H9 (cell line): Measurements from ENCODE around the gene TMEM181. TPM values are rescaled to one million over a fixed set of nuclear protein-coding genes. Genes with fewer than 3 reads are reported as not detected.

Experiments
- DNase-seq: peaks from one replicate; pipeline ENCODE4 v3.0.0-alpha.2; 2017
- H2AFZ ChIP-seq: one replicate; pipeline ENCODE4 v1.6.1; 2013; ENCODE audit warnings: mild to moderate bottlenecking, low read length, control low read depth, moderate library complexity
- H2AK5ac ChIP-seq: 2 replicates; pipeline ENCODE4 v1.6.1; 2013; ENCODE audit warnings: low read length, control low read depth, mixed read lengths; ENCODE audit not compliant: insufficient read length
- H2BK120ac ChIP-seq: one replicate; pipeline ENCODE4 v1.6.1; 2013; ENCODE audit warnings: low read depth, mild to moderate bottlenecking, low read length, control low read depth, inconsistent platforms; ENCODE audit not compliant: poor library complexity, severe bottlenecking
- H2BK12ac ChIP-seq: 2 replicates; pipeline ENCODE4 v1.6.1; 2013; ENCODE audit warnings: low read length, control low read depth, mixed read lengths, low read depth; ENCODE audit not compliant: insufficient read length
- H2BK15ac ChIP-seq: 2 replicates; pipeline ENCODE4 v1.6.1; 2013; ENCODE audit warnings: low read depth, low read length, control low read depth
- H2BK20ac ChIP-seq: one replicate; pipeline ENCODE4 v1.6.1; 2013; ENCODE audit warnings: low read depth, mild to moderate bottlenecking, low read length, control low read depth, inconsistent platforms; ENCODE audit not compliant: poor library complexity, severe bottlenecking
- H2BK5ac ChIP-seq: 2 replicates; pipeline ENCODE4 v1.6.1; 2013; ENCODE audit warnings: low read length, control low read depth, mixed read lengths; ENCODE audit not compliant: insufficient read length
- H3K14ac ChIP-seq: 2 replicates; pipeline ENCODE4 v1.6.1; 2013; ENCODE audit warnings: low read length, control low read depth; ENCODE audit not compliant: insufficient read depth
- H3K18ac ChIP-seq: 2 replicates; pipeline ENCODE4 v1.6.1; 2013; ENCODE audit warnings: low read depth, mild to moderate bottlenecking, mixed read lengths, low read length, control low read depth; ENCODE audit not compliant: insufficient read length
- H3K23ac ChIP-seq: 2 replicates; pipeline ENCODE4 v1.6.1; 2013; ENCODE audit warnings: low read length, control low read depth, mixed read lengths, low read depth; ENCODE audit not compliant: insufficient read length
- H3K23me2 ChIP-seq: 2 replicates; pipeline ENCODE4 v1.6.1; 2013; ENCODE audit warnings: low read depth, mild to moderate bottlenecking, mixed read lengths, low read length, control low read depth; ENCODE audit not compliant: insufficient read length, poor library complexity, severe bottlenecking
- H3K27ac ChIP-seq: 2 replicates; pipeline ENCODE4 v1.5.1; 2013; ENCODE audit warnings: low read length, control low read depth, mixed read lengths, low read depth; ENCODE audit not compliant: insufficient read length
- H3K27me3 ChIP-seq: 2 replicates; pipeline ENCODE4 v1.6.1; 2013; ENCODE audit warnings: low read length, control low read depth, inconsistent platforms; ENCODE audit not compliant: insufficient read depth
- H3K4ac ChIP-seq: 2 replicates; pipeline ENCODE4 v1.6.1; 2013; ENCODE audit warnings: low read depth, mild to moderate bottlenecking, control low read depth, inconsistent platforms, low read length, moderate library complexity
- H3K4me1 ChIP-seq: 2 replicates; pipeline ENCODE4 v1.6.1; 2013; ENCODE audit warnings: low read length, control low read depth, inconsistent platforms; ENCODE audit not compliant: insufficient read depth
- H3K4me2 ChIP-seq: 2 replicates; pipeline ENCODE4 v1.6.1; 2013; ENCODE audit warnings: low read length, control low read depth, mixed read lengths; ENCODE audit not compliant: insufficient read length, insufficient read depth
- H3K56ac ChIP-seq: 2 replicates; pipeline ENCODE4 v1.6.1; 2013; ENCODE audit warnings: low read depth, mild to moderate bottlenecking, mixed read lengths, low read length, control low read depth; ENCODE audit not compliant: insufficient read length
- H3K79me1 ChIP-seq: 2 replicates; pipeline ENCODE4 v1.6.1; 2013; ENCODE audit warnings: low read depth, mild to moderate bottlenecking, moderate library complexity, low read length, control low read depth, inconsistent platforms; ENCODE audit not compliant: insufficient read depth, poor library complexity, severe bottlenecking
- H3K79me2 ChIP-seq: 2 replicates; pipeline ENCODE4 v1.6.1; 2013; ENCODE audit warnings: low read length, control low read depth, inconsistent platforms; ENCODE audit not compliant: insufficient read depth
- H3K9ac ChIP-seq: 2 replicates; pipeline ENCODE4 v1.6.1; 2013; ENCODE audit warnings: low read length, control low read depth, mixed read lengths; ENCODE audit not compliant: insufficient read length; ENCODE audit errors: extremely low read depth
- H3K9me3 ChIP-seq: one replicate; pipeline ENCODE4 v1.6.1; 2013; ENCODE audit warnings: low read depth, low read length, inconsistent platforms; ENCODE audit not compliant: control insufficient read depth
- H3T11ph ChIP-seq: one replicate; pipeline ENCODE4 v1.6.1; 2013; ENCODE audit warnings: mild to moderate bottlenecking, low read length, control low read depth, inconsistent platforms
- H4K20me1 ChIP-seq: one replicate; pipeline ENCODE4 v1.6.1; 2013; ENCODE audit not compliant: control insufficient read depth, insufficient read length, insufficient read depth
- H4K5ac ChIP-seq: 2 replicates; pipeline ENCODE4 v1.6.1; 2013; ENCODE audit warnings: low read depth, mild to moderate bottlenecking, mixed read lengths, low read length, control low read depth; ENCODE audit not compliant: insufficient read length
- H4K8ac ChIP-seq: replicated peaks from 2 replicates; pipeline ENCODE4 v1.6.1; 2013; ENCODE audit warnings: low read length, control low read depth, mixed read lengths, low read depth; ENCODE audit not compliant: insufficient read length
- H4K91ac ChIP-seq: 2 replicates; pipeline ENCODE4 v1.6.1; 2013; ENCODE audit warnings: low read depth, mild to moderate bottlenecking, moderate library complexity, mixed read lengths, low read length, control low read depth; ENCODE audit not compliant: insufficient read length
- H3K27ac Mint-ChIP-seq, 3 experiments: 2 replicates in 2 of 3; 3 replicates in 1 of 3; pipeline ENCODE4 v1.8.0; 2020 to 2021; ENCODE audit warnings: mixed read lengths in 3 of 3, mild to moderate bottlenecking in 1 of 3, moderate library complexity in 1 of 3
- H3K27me3 Mint-ChIP-seq: 2 replicates; pipeline ENCODE4 v1.8.0; 2021; ENCODE audit warnings: low read depth, mild to moderate bottlenecking, moderate library complexity, mixed read lengths
- H3K36me3 Mint-ChIP-seq, 3 experiments: 2 replicates in 2 of 3; 3 replicates in 1 of 3; pipeline ENCODE4 v1.8.0; 2020 to 2021; ENCODE audit warnings: low read depth in 3 of 3, mixed read lengths in 3 of 3; ENCODE audit not compliant: insufficient read depth in 1 of 3
- H3K4me1 Mint-ChIP-seq, 2 experiments: 2 replicates each; pipeline ENCODE4 v1.8.0; 2020; ENCODE audit warnings: mixed read lengths in 2 of 2
- H3K4me3 Mint-ChIP-seq, 2 experiments: 2 replicates in 1 of 2; 3 replicates in 1 of 2; pipeline ENCODE4 v1.8.0; 2020 to 2021; ENCODE audit warnings: mild to moderate bottlenecking in 2 of 2, mixed read lengths in 2 of 2, moderate library complexity in 1 of 2
- H3K9me3 Mint-ChIP-seq, 2 experiments: 2 replicates in 1 of 2; 3 replicates in 1 of 2; pipeline ENCODE4 v1.8.0; 2020; ENCODE audit warnings: mild to moderate bottlenecking in 2 of 2, mixed read lengths in 2 of 2, moderate library complexity in 1 of 2
- WGBS: extraction: QIAGEN DNeasy Blood & Tissue Kit; methylation state at CpG from one replicate; pipeline ENCODE4 v1.1.7; 2013; ENCODE audit warnings: missing lambda C conversion rate, low lambda C conversion rate, mixed read lengths; ENCODE audit not compliant: insufficient read length; ENCODE audit errors: extremely low coverage; 5-methylcytosine and 5-hydroxymethylcytosine counted together
- total RNA-seq: library from RNA; stranded (reverse); gene quantifications from 2 replicates; pipeline ENCODE4 v1.2.1, GENCODE V29; 2021
- TF ChIP-seq, protein P1 (sequence below): fragments of 200-600 bp; sonication (generic); conservative IDR thresholded peaks from 3 replicates; pipeline ENCODE4 v1.8.0; 2021; ENCODE audit warnings: antibody characterized with exemption, mild to moderate bottlenecking

The TMEM181 gene
- total RNA-seq, 1 experiment from 2014 or later, result 24.4 TPM

DNA sequence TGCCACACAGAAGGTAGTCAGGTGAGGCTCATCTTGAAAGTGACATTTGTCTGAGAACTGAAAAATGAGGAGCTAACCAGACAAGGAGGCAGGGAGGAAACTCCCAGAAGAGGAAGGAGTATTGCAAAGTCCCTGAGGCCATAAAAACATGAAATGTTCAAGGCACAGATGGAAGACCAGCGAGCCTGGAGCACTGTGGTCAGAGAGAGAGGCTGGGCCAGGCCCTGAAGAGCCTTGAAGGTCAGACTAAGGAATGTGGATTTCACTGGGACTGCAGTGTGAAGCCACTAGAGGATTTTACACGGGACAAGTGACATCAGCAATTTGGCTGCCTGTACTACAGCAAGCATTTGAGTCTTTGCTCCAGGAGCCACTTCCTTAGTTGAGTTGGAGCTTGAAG, 21.1 kb upstream of the TMEM181 start:
- Histone ChIP-seq H3K9me3 (no peaks in the 10 kb centered on the region), H3K79me2 (no peaks in the 10 kb centered on the region), H3K27me3 (no peaks in the 10 kb centered on the region), H3K4ac (no peak overlapping the region), H3K9ac (no peak overlapping the region), H2BK12ac (no peak overlapping the region), H3K79me1 (no peaks in the 10 kb centered on the region), H2AFZ (no peak overlapping the region), H2BK120ac (no peak overlapping the region), H3T11ph (no peak overlapping the region), H2BK5ac (no peak overlapping the region), H3K18ac (no peak overlapping the region), H3K23ac (no peak overlapping the region), H2BK20ac (no peak overlapping the region), H3K23me2 (peaks cover 6% of the 10 kb centered on the region), H4K5ac (no peak overlapping the region), H2AK5ac (no peak overlapping the region), H3K4me2 (no peak overlapping the region), H4K20me1 (no peaks in the 10 kb centered on the region), H4K91ac (no peak overlapping the region), H4K8ac (no peak overlapping the region), H3K14ac (no peak overlapping the region), H3K56ac (no peak overlapping the region), H3K4me1 (no peaks in the 10 kb centered on the region), H3K27ac (no peak overlapping the region), H2BK15ac (no peak overlapping the region)
- Mint-ChIP-seq H3K4me3 (peak overlapping the region; percentile 25 to 75; a peak in 3 of 5 replicates), H3K27ac (no peak overlapping the region), H3K27me3 (peaks cover 16% of the 10 kb centered on the region), H3K36me3 (peaks cover 0 to 23% (median 3%) of the 10 kb centered on the region in 3 experiments; a peak in 3 of 7 replicates), H3K4me1 (peaks cover 11 to 18% of the 10 kb centered on the region in 2 experiments), H3K9me3 (no peaks in the 10 kb centered on the region)
- peak; percentile 21 for DNase-seq
- no CpG with 5 or more reads among the region's 2 CpGs for WGBS
- TF ChIP-seq, protein P1, sequence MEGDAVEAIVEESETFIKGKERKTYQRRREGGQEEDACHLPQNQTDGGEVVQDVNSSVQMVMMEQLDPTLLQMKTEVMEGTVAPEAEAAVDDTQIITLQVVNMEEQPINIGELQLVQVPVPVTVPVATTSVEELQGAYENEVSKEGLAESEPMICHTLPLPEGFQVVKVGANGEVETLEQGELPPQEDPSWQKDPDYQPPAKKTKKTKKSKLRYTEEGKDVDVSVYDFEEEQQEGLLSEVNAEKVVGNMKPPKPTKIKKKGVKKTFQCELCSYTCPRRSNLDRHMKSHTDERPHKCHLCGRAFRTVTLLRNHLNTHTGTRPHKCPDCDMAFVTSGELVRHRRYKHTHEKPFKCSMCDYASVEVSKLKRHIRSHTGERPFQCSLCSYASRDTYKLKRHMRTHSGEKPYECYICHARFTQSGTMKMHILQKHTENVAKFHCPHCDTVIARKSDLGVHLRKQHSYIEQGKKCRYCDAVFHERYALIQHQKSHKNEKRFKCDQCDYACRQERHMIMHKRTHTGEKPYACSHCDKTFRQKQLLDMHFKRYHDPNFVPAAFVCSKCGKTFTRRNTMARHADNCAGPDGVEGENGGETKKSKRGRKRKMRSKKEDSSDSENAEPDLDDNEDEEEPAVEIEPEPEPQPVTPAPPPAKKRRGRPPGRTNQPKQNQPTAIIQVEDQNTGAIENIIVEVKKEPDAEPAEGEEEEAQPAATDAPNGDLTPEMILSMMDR, result no peak
